Psoas muscle (tissue), 8 donors: ENCODE data around the gene HSPB7. TPM values are rescaled to one million over a fixed set of nuclear protein-coding genes. Genes with fewer than 3 reads are reported as not detected.

Experiments used
- ATAC-seq, 4 donors: fragments of 200-7000 bp; cut with Tn5 transposase; one replicate each; pipeline ENCODE4 v1.9.1; 2020; ENCODE audit warnings: moderate library complexity in 3 of 4, mild to moderate bottlenecking in 2 of 4
- DNase-seq, 2 donors: peaks; one replicate each; pipeline ENCODE4 v3.0.0-alpha.2; 2020
- H3K27ac ChIP-seq: fragments of 200-600 bp; one replicate; pipeline ENCODE4 v1.8.0; 2022
- H3K27me3 ChIP-seq, 3 donors: fragments of 200-600 bp in 1 of 3; one replicate each; pipeline versions ENCODE4 v1.6.1 to v1.8.0; 2013 to 2022; ENCODE audit warnings: low read length in 2 of 3, mild to moderate bottlenecking in 2 of 3, moderate library complexity in 1 of 3; ENCODE audit not compliant: insufficient read depth in 3 of 3
- H3K36me3 ChIP-seq, 2 donors: fragments of 200-600 bp in 1 of 2; one replicate each; pipeline versions ENCODE4 v1.6.1 to v1.8.0; 2013 to 2022; ENCODE audit warnings: low read depth in 1 of 2, mild to moderate bottlenecking in 1 of 2, moderate library complexity in 1 of 2; ENCODE audit not compliant: insufficient read depth in 1 of 2
- H3K4me1 ChIP-seq: fragments of 200-600 bp; one replicate; pipeline ENCODE4 v1.8.0; 2022
- H3K4me3 ChIP-seq: fragments of 200-600 bp; one replicate; pipeline ENCODE4 v1.8.0; 2022; ENCODE audit warnings: mild to moderate bottlenecking
- H3K9me3 ChIP-seq: fragments of 200-600 bp; one replicate; pipeline ENCODE4 v1.8.0; 2022
- WGBS, 3 donors: extraction: QIAGEN DNeasy Blood & Tissue Kit; methylation state at CpG; one replicate each; pipeline versions ENCODE4 v1.1.6 to v1.1.7; 2013; 5-methylcytosine and 5-hydroxymethylcytosine counted together
- intact Hi-C, 2 donors: fragments of 100-400 bp; cut with DNase I; formaldehyde crosslinking; loops; one replicate each; pipeline versions ENCODE4 v1.11.0 to v1.14.2; 2022
- polyA plus RNA-seq, 3 donors: library from polyadenylated mRNA; stranded (reverse); fragments of 200-250 nt; gene quantifications; one replicate each; pipeline ENCODE4 v1.2.3, GENCODE V29; 2013
- total RNA-seq, 4 donors: library from RNA; stranded (reverse); fragmentation: NEBNext Ultra II Directional in 2 of 4; extraction: Animal tissue kit (Norgen Biotek cat#: 25700) in 2 of 4; gene quantifications; one replicate each; pipeline versions ENCODE4 v1.2.1 to v1.2.4, GENCODE V29; 2021 to 2023
- TF ChIP-seq, protein P1 (sequence below): fragments of 200-600 bp; IDR thresholded peaks from one replicate; pipeline ENCODE4 v1.8.0; 2022; ENCODE audit warnings: antibody characterized with exemption
- donor health status: healthy with polysubstance abuse.
- donor health status: DM: no; HTN: no; CAD: no; lungs with moderate emphysema.
- donor health status: Bipolar disorder and iron deficiency.
- donor health status: healthy.
- donor health status: DM: yes; HTN: yes; CAD: no.
- donor health status: DM: no; HTN: no; CAD: no.
- donor health status: DM: no; HTN: no; CAD: no.
- donor health status: DM: yes; HTN: yes; CAD: no.

The HSPB7 gene
- total and polyA plus RNA-seq, 7 donors, result 1,183 to 3,738 (median 2,156) TPM

DNA sequence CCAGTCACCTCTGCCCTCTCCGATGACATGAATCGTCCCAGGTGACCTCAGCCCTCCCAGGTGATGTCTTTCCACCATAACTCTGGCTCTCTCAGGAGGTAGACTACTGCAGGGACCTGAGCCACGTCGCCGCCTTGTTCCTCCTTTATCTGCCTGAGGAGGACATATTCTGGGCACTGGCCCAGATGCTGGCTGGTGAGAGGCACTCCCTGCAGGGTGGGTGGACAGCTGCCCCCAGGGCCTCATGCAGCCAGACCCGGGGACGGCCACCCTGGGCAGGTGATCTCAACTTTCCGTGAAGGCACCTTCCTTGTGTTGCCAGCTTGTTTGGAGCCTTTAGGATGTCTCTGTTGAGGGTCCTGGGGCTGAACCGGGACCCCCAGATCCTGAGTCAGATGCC, 28.1 kb downstream of the HSPB7 start:
- no peaks in the 10 kb centered on the region for H3K9me3 ChIP-seq
- DNase-seq (no peak), ATAC-seq (no peak)
- H3K36me3 ChIP-seq, result no peaks in the 10 kb centered on the region
- no peaks in the 10 kb centered on the region for H3K27me3 ChIP-seq
- H3K4me3 ChIP-seq, result no peak overlapping the region
- 64 to 67% (median 66%) methylated on average over 8 to 9 of the region's 9 CpGs for WGBS, 3 donors
- H3K27ac ChIP-seq, result no peak overlapping the region
- TF ChIP-seq, protein P1, sequence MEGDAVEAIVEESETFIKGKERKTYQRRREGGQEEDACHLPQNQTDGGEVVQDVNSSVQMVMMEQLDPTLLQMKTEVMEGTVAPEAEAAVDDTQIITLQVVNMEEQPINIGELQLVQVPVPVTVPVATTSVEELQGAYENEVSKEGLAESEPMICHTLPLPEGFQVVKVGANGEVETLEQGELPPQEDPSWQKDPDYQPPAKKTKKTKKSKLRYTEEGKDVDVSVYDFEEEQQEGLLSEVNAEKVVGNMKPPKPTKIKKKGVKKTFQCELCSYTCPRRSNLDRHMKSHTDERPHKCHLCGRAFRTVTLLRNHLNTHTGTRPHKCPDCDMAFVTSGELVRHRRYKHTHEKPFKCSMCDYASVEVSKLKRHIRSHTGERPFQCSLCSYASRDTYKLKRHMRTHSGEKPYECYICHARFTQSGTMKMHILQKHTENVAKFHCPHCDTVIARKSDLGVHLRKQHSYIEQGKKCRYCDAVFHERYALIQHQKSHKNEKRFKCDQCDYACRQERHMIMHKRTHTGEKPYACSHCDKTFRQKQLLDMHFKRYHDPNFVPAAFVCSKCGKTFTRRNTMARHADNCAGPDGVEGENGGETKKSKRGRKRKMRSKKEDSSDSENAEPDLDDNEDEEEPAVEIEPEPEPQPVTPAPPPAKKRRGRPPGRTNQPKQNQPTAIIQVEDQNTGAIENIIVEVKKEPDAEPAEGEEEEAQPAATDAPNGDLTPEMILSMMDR, result no peak
- intact Hi-C loops, result no loop called here
- H3K4me1 ChIP-seq, result no peaks in the 10 kb centered on the region

DNA sequence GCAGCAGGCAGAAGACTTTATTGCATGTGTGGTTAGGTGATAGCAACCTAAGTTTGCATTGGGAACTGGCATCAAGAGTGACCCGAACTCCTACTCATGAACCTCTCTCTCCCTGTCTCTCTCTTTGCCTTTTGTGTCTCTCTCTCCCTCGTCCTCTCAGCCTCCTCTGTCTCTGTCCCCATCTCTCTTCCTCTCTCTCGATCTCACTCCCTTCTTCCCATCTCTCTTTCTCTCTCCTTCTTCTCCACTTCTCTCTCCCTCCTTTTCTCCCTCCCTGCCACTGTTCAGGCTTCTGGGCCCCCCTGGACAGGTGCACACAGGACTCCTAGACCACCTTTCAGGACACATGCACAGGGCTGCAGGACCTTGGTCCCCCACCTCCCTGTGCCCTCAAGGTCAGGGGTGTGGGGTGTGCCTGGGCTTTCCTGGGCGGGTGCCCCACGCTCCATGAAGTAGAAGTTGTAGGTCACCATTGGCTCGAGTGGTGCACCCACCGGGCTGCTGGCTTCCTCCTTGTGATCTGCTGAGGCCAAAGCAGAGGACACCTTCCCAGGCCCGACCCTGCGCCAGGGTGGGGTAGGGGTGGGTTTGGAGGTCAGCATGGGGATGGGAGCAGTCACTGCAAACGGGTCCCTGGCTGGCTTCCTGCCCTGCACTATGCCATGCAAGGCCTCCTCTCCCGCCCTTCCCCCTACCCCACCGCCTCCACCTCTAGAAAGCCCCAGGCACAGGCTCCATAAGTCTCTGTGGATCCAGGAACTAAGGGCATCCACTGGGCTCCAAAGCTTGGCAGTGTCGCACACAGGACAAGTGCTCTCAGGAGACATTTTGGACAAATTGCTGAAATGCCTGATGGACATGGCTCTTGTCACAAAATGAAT, 28.7 kb downstream of the HSPB7 start:
- ATAC-seq (no peak), DNase-seq (no peak)
- intact Hi-C loops, result no loop called here
- TF ChIP-seq, protein P1, result no peak
- Histone ChIP-seq H3K27me3 (no peaks in the 10 kb centered on the region), H3K36me3 (no peaks in the 10 kb centered on the region), H3K27ac (no peak overlapping the region), H3K4me1 (no peaks in the 10 kb centered on the region), H3K9me3 (no peaks in the 10 kb centered on the region), H3K4me3 (no peak overlapping the region)
- WGBS, 3 donors, result 79 to 84% (median 84%) methylated on average over 13 of the region's 13 CpGs

DNA sequence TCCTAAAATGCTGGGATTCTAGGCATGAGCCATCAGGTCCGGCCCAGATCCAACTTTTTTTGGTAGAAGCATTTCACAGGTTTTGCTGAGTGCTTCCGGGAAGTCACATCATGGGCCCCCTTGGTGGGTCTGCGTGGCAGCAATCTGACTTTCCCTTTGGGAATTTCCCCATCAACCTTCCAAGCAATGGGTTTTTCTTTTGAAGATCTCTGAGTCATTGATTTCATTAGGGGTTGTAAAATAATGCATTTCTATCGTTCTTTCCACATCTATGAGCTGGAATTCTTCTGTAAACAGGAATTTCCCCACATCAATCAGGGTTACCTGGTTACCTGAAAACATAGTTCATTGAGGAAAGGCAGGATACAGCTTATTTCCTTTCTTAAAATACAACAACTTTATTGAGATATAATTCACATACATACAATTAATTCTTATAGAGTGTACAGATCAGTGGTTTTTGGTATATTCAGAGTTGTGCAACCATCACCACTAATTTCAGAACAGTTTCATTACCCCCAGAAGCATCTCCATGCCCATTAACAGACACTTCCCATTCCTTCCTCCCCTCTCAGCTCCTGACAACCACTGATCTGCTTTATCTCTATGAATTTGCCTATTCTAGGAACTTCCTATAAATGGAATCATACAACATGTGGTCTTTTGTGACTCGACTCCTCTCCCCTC, 32.1 kb downstream of the HSPB7 start:
- intact Hi-C loops, result no loop called here
- Histone ChIP-seq H3K4me3 (no peak overlapping the region), H3K27me3 (no peaks in the 10 kb centered on the region), H3K4me1 (no peaks in the 10 kb centered on the region), H3K9me3 (no peaks in the 10 kb centered on the region), H3K36me3 (no peaks in the 10 kb centered on the region), H3K27ac (no peak overlapping the region)
- DNase-seq (no peak), ATAC-seq (no peak)
- TF ChIP-seq, protein P1, result no peak
- WGBS, 3 donors, result 66 to 71% (median 68%) methylated on average over 5 of the region's 5 CpGs

DNA sequence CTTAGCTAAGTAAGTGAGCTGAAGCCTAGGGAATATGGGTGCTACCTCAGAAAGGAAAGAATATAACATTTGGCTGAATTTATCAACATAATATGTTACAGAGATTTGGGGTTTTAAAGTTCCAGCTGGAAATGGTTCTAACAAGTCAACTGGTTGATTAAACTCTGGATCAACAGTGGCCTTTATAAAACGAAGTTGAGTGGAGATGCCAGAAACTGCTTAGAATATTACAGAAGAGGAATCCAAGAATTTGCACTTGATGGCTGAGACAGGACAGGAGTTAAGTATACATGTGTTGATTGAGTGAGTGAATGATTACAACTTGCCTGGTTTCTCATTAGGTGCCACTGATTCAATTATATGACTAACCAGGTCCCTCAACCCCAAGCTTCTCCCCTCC, 34.6 kb downstream of the HSPB7 start:
- H3K4me1 ChIP-seq, result no peaks in the 10 kb centered on the region
- no peak for ATAC-seq
- no peak for DNase-seq
- 16 to 33% (median 28%) methylated on average over 1 of the region's 1 CpG for WGBS, 3 donors
- TF ChIP-seq, protein P1, result no peak
- intact Hi-C loops, result no loop called here
- no peak overlapping the region for H3K4me3 ChIP-seq
- H3K27ac ChIP-seq, result no peak overlapping the region
- H3K36me3 ChIP-seq, result no peaks in the 10 kb centered on the region
- H3K9me3 ChIP-seq, result no peaks in the 10 kb centered on the region
- no peaks in the 10 kb centered on the region for H3K27me3 ChIP-seq
